ENCODE results near the gene CDKAL1.
A peak's percentile ranks its signal among the peaks of the same experiment; 100 is the strongest.
"Not testable (repeated sequence)": the region's sequence is repeated elsewhere in the genome, so short reads cannot be mapped to it uniquely, and the experiment has no call there.

Gene CDKAL1

DNA sequence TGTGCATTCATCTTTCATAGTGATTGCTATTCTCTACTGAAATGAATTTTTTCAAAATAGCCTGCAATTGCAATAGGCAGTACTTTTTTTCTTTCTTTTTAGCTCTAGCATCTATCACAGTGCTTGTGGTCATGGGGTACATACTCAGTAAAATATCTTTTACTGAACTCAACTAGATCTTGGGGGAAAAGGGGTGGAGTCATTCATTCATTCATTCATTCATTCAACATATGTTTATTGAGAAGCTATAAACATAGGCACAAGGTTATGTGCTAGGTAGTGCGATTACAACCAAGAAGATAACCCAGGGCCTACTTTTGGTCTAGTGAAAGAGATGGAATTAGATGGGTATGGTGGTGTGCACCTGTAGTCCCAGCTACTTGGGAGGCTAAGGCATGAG is 1.4 kb upstream of the CDKAL1 start:
- Histone ChIP-seq H3K9me3 (replicated peaks; ENCODE audit: low read length) (no peaks in the 10 kb centered on the region), H3K4me1 (ENCODE audit: control insufficient read depth, insufficient read depth, low read length) (peaks cover 21% of the 10 kb centered on the region), H3K4me2 (ENCODE audit: low read length) (no peak overlapping the region), H3K9ac (ENCODE audit: low read depth, low read length) (no peak overlapping the region), H3K27me3 (ENCODE audit: control insufficient read depth, insufficient read depth, low read length) (no peaks in the 10 kb centered on the region), H3K4me3 (ENCODE audit: low read length) (no peak overlapping the region), H3K36me3 (ENCODE audit: insufficient read depth, low read length) (no peaks in the 10 kb centered on the region)

DNA sequence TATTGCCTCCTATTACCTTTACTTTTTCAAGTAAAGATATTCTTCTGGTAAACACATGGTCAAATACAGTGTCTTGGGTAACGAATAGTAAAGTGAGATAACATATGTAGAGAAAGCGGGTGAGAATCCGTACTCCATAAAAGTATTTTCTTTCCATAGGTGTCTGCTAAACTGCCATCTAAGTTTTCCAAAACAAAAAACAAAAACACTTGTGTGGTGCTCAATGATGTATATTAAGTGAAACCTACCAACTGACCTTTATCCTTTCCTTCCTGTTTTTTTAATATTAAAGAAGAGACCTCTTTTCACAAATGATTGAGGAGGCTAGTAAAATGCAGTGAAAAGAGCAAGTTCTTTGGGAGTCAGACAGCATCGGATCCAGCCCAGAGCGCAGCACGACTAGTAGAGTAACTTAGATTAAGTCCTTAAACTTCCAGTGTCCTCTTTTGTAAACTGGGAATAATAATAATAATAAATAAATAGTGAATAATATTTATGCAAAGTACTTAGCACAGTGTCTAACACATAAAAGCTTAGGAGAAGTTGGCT is 437 bp upstream of the CDKAL1 start:
- Histone ChIP-seq H3K4me3 (ENCODE audit: low read length) (peak overlapping the region; percentile 85), H3K27me3 (ENCODE audit: control insufficient read depth, insufficient read depth, low read length) (no peaks in the 10 kb centered on the region), H3K9ac (ENCODE audit: low read depth, low read length) (peak overlapping the region; percentile 87), H3K36me3 (ENCODE audit: insufficient read depth, low read length) (no peaks in the 10 kb centered on the region), H3K4me1 (ENCODE audit: control insufficient read depth, insufficient read depth, low read length) (peaks cover 14% of the 10 kb centered on the region), H3K4me2 (ENCODE audit: low read length) (peak overlapping the region; percentile 88), H3K9me3 (replicated peaks; ENCODE audit: low read length) (no peaks in the 10 kb centered on the region)

DNA sequence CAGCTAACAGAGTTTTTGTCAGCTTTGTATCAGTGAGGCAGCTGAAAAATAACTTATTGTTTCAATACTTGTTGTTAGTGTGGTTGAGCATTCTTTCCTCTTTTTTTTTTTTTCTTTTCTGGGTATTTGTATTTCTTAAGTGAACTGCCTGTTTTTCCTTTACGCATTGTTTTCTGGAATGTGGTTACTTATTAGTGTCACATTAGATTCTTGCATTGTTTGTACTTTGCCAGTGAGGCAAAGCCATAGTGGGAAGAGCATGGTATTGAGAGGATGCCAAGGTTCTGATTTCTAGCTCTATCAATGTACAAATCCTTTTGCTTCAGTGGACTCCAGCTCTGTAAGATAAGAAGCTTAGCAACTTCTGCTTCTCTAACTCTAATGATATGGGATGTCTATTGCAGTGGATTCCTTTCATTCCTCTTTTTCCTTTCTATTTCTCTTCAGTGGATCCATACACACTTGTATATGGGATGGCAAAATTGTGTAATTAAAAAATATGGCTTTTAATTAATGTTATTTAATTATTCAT is 3.9 kb downstream of the CDKAL1 start:
- no peaks in the 10 kb centered on the region for H3K27me3 ChIP-seq (ENCODE audit: control insufficient read depth, insufficient read depth, low read length)
- H3K4me2 ChIP-seq (ENCODE audit: low read length), result no peak overlapping the region
- H3K4me1 ChIP-seq (ENCODE audit: control insufficient read depth, insufficient read depth, low read length), result peaks cover 26% of the 10 kb centered on the region
- no peaks in the 10 kb centered on the region for H3K9me3 ChIP-seq (replicated peaks; ENCODE audit: low read length)
- H3K4me3 ChIP-seq (ENCODE audit: low read length), result no peak overlapping the region
- H3K36me3 ChIP-seq (ENCODE audit: insufficient read depth, low read length), result no peaks in the 10 kb centered on the region
- no peak overlapping the region for H3K9ac ChIP-seq (ENCODE audit: low read depth, low read length)

DNA sequence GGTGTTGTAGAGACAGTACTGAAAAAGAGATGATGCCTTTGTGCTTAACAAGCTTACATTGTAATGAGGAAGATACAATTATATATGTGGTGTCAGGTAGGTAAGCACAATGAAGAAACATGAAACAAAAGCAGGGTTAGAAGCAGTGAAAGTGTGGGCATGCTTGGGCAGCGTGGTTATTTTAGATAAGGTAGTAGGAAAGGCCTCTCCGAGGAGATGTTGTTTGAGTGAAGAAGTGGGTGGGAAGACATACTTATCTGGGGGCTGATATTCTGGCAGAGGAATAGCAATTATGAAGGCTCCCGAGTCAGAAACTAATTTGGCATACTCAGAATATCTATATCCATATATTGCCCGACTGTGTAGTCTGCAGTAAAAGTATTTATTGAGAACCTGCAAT is 4.7 kb downstream of the CDKAL1 start:
- Histone ChIP-seq H3K4me1 (ENCODE audit: control insufficient read depth, insufficient read depth, low read length) (peaks cover 24% of the 10 kb centered on the region), H3K9ac (ENCODE audit: low read depth, low read length) (no peak overlapping the region)

DNA sequence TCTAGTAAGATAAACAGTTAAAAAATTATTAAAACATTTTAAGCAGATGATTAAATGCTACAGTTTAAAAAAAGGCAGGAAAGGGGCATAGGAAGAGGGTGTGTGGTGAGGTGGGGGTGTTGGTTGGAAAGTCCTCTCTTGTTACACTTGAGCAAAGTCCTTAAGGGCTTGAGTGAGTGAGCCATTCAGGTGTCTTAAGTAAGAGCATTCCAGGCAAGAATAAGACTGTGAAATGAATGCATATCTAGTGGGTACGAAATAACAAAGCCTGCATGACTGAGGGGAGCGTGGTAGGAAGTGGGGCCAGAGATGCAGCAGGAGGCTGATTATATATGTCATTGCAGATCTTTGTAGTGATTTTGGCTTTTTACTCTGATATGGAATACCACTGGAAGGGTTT is 5.1 kb downstream of the CDKAL1 start:
- Histone ChIP-seq H3K4me1 (ENCODE audit: control insufficient read depth, insufficient read depth, low read length) (peaks cover 23% of the 10 kb centered on the region), H3K9ac (ENCODE audit: low read depth, low read length) (no peak overlapping the region), H3K9me3 (replicated peaks; ENCODE audit: low read length) (no peaks in the 10 kb centered on the region), H3K4me2 (ENCODE audit: low read length) (no peak overlapping the region), H3K4me3 (ENCODE audit: low read length) (no peak overlapping the region), H3K27me3 (ENCODE audit: control insufficient read depth, insufficient read depth, low read length) (no peaks in the 10 kb centered on the region), H3K36me3 (ENCODE audit: insufficient read depth, low read length) (no peaks in the 10 kb centered on the region)

More for the DNA sequence above, 4.7 kb downstream of the CDKAL1 start:
- H3K27me3 ChIP-seq (ENCODE audit: control insufficient read depth, insufficient read depth, low read length), result no peaks in the 10 kb centered on the region
- no peak overlapping the region for H3K4me3 ChIP-seq (ENCODE audit: low read length)
- no peak overlapping the region for H3K4me2 ChIP-seq (ENCODE audit: low read length)
- no peaks in the 10 kb centered on the region for H3K36me3 ChIP-seq (ENCODE audit: insufficient read depth, low read length)
- no peaks in the 10 kb centered on the region for H3K9me3 ChIP-seq (replicated peaks; ENCODE audit: low read length)

DNA sequence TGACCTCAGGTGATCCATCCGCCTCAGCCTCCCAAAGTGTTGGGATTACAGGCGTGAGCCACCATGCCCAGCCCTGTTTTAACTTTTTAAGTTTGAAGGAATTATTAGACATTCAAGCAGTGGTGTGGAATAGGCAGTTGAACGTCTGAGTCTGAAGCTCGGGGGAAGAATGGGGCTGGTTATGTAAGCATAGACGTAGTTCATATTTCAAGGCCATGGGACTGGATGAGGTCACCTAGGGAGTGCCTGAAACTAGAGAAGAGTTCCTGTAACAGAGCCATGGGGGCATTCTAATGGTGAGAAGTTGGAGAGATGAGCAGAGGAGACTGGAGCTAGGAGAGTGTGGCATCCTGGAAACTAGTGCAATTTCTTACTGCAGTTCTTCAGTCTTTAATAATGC is 6.4 kb downstream of the CDKAL1 start:
- Histone ChIP-seq H3K4me2 (ENCODE audit: low read length) (no peak overlapping the region), H3K9me3 (replicated peaks; ENCODE audit: low read length) (no peaks in the 10 kb centered on the region), H3K4me3 (ENCODE audit: low read length) (no peak overlapping the region), H3K36me3 (ENCODE audit: insufficient read depth, low read length) (peaks cover under 1% of the 10 kb centered on the region), H3K9ac (ENCODE audit: low read depth, low read length) (no peak overlapping the region), H3K4me1 (ENCODE audit: control insufficient read depth, insufficient read depth, low read length) (peaks cover 16% of the 10 kb centered on the region), H3K27me3 (ENCODE audit: control insufficient read depth, insufficient read depth, low read length) (no peaks in the 10 kb centered on the region)

DNA sequence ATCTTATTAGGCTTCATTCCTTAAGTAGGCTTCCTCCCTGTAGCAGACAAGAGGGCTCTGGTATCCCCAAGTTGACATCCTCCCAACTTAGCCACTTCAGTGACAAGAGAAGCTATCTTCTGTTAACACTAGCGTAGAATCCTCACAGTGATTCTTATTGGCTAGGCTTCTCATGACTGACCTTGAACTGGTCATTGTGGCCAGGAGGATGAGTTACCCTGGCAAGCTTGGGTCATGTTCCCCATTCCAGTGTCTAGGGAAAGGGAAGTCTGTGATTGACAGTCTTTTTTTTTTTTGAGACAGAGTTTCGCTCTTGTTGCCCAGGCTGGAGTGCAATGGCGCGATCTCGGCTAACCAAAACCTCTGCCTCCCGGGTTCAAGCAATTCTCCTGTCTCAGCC is 7.1 kb downstream of the CDKAL1 start:
- no peak overlapping the region for H3K9ac ChIP-seq (ENCODE audit: low read depth, low read length)
- peaks cover 7% of the 10 kb centered on the region for H3K36me3 ChIP-seq (ENCODE audit: insufficient read depth, low read length)
- H3K9me3 ChIP-seq (replicated peaks; ENCODE audit: low read length), result no peaks in the 10 kb centered on the region
- H3K4me3 ChIP-seq (ENCODE audit: low read length), result no peak overlapping the region
- no peak overlapping the region for H3K4me2 ChIP-seq (ENCODE audit: low read length)
- H3K4me1 ChIP-seq (ENCODE audit: control insufficient read depth, insufficient read depth, low read length), result peaks cover 16% of the 10 kb centered on the region
- no peaks in the 10 kb centered on the region for H3K27me3 ChIP-seq (ENCODE audit: control insufficient read depth, insufficient read depth, low read length)

DNA sequence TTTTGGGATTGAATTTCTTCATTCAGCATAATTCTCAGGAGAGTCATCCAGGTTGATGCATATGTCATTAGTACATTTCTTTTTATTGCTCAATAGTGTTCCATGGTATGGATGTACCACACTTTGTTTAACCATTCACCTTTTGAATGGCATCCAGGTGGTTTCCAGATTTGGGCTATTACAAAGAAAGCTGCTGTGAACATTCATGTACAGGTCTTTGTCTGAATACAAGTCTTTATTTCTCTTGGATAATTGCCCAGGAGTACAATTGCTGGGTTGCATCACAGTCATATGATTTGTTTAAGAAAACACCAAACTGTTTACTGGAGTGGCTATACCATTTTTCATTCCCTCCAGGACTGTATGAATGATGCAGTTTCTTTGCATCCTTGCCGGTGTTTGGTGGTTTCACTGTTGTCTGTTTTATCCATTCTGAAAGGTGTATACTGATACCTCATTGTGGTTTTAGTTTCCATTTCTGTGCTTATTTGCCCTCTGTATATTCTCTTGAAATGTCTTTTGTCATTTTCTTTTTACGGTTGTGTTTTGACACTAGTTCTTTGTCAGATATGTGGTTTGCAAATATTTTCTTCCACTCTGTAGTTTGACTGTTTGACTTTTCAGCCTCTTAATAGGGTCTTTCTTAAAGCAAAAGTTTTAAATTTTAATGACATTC is 8.8 kb downstream of the CDKAL1 start:
- Histone ChIP-seq H3K4me2 (ENCODE audit: low read length) (peak overlapping the region; percentile 61), H3K9ac (ENCODE audit: low read depth, low read length) (no peak overlapping the region), H3K27me3 (ENCODE audit: control insufficient read depth, insufficient read depth, low read length) (no peaks in the 10 kb centered on the region), H3K4me3 (ENCODE audit: low read length) (no peak overlapping the region), H3K4me1 (ENCODE audit: control insufficient read depth, insufficient read depth, low read length) (peaks cover 16% of the 10 kb centered on the region), H3K36me3 (ENCODE audit: insufficient read depth, low read length) (peaks cover 13% of the 10 kb centered on the region), H3K9me3 (replicated peaks; ENCODE audit: low read length) (no peaks in the 10 kb centered on the region)

DNA sequence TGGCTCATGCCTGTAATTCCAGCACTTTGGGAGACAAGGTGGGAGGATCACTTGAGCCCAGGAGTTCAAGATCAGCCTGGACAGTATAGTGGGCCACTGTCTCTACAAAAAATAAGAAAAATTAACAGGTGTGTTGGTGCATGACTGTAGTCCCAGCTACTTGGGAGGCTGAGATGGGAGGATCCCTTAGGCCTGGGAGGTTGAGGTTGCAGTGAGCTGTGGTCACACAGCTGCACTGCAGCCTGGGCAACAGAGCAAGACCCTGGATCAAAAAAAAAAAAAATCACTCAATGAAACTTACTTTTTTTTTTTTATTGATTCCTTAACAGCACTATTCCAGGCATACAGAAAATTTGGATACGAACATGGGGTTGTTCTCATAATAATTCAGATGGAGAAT is 14.0 kb downstream of the CDKAL1 start:
- Histone ChIP-seq H3K36me3 (ENCODE audit: insufficient read depth, low read length) (peaks cover 22% of the 10 kb centered on the region), H3K9me3 (replicated peaks; ENCODE audit: low read length) (no peaks in the 10 kb centered on the region), H3K4me1 (ENCODE audit: control insufficient read depth, insufficient read depth, low read length) (peaks cover 2% of the 10 kb centered on the region), H3K27me3 (ENCODE audit: control insufficient read depth, insufficient read depth, low read length) (no peaks in the 10 kb centered on the region), H3K9ac (ENCODE audit: low read depth, low read length) (no peak overlapping the region), H3K4me2 (ENCODE audit: low read length) (no peak overlapping the region), H3K4me3 (ENCODE audit: low read length) (no peak overlapping the region)

DNA sequence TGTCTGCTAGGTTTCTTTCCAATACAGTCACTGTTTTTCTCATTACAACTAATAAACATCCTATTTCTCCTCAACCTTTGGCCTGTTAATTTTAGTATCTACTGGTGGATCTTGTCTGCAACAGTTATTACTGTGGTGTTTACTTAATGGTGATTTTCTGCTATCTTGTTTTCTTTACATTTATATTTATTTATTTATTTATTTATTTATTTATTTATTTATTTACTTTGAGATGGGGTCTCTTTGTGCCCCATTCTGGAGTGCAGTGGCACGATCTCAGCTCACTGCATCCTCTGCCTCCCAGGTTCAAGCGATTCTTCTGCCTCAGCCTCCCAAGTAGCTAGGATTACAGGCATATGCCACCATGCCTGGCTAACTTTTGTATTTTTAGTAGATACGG is 15.1 kb downstream of the CDKAL1 start:
- not testable (repeated sequence) for H3K4me3 ChIP-seq (ENCODE audit: low read length); H3K27me3 ChIP-seq (ENCODE audit: control insufficient read depth, insufficient read depth, low read length); H3K4me1 ChIP-seq (ENCODE audit: control insufficient read depth, insufficient read depth, low read length); H3K9ac ChIP-seq (ENCODE audit: low read depth, low read length); H3K9me3 ChIP-seq (replicated peaks; ENCODE audit: low read length); H3K4me2 ChIP-seq (ENCODE audit: low read length)
- H3K36me3 ChIP-seq (ENCODE audit: insufficient read depth, low read length), result peaks cover 22% of the 10 kb centered on the region

DNA sequence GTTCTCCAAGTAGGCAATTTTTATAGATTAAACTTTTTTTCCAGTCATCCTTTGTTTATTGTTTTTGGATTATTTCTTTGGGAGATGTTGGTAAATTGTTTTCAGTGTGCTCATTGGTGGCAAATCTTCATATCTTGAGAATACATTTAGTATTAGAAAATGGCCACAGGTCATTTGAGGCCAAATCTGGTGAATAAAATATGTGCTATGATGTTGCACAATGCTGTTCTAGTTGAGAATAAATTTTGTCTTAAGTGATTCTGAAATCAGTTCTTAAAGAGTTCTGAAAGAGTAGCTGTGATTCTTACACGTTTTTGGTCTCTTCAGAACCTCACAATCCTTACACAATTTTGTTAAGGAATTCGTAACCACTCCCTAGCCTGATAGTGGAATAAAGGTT is 20.1 kb downstream of the CDKAL1 start:
- peaks cover 5% of the 10 kb centered on the region for H3K4me1 ChIP-seq (ENCODE audit: control insufficient read depth, insufficient read depth, low read length)
- H3K9ac ChIP-seq (ENCODE audit: low read depth, low read length), result no peak overlapping the region
- H3K9me3 ChIP-seq (replicated peaks; ENCODE audit: low read length), result no peaks in the 10 kb centered on the region
- H3K27me3 ChIP-seq (ENCODE audit: control insufficient read depth, insufficient read depth, low read length), result no peaks in the 10 kb centered on the region
- H3K4me2 ChIP-seq (ENCODE audit: low read length), result no peak overlapping the region
- peaks cover 2% of the 10 kb centered on the region for H3K36me3 ChIP-seq (ENCODE audit: insufficient read depth, low read length)
- no peak overlapping the region for H3K4me3 ChIP-seq (ENCODE audit: low read length)

DNA sequence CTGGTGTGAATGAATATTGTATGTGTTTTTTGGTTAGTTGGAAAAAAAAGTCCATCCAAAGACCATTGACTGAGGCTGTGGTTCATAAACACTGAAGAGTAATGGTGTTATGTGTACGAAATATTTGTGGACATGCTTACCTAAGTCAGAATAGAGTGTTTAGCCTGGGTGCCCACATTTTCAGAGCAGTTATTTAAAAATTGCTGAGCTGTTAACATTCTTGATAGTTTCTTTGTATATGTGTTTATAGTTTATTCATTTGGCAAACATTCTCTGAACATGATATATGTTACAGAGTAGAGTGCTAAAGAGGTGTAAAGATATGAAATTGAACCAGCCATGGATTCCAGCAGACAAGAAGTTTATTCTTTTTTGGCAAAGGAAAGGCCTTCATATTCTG is 20.6 kb downstream of the CDKAL1 start:
- no peaks in the 10 kb centered on the region for H3K9me3 ChIP-seq (replicated peaks; ENCODE audit: low read length)
- peaks cover 5% of the 10 kb centered on the region for H3K4me1 ChIP-seq (ENCODE audit: control insufficient read depth, insufficient read depth, low read length)
- no peaks in the 10 kb centered on the region for H3K27me3 ChIP-seq (ENCODE audit: control insufficient read depth, insufficient read depth, low read length)
- H3K4me3 ChIP-seq (ENCODE audit: low read length), result no peak overlapping the region
- no peak overlapping the region for H3K9ac ChIP-seq (ENCODE audit: low read depth, low read length)
- no peak overlapping the region for H3K4me2 ChIP-seq (ENCODE audit: low read length)
- peaks cover 2% of the 10 kb centered on the region for H3K36me3 ChIP-seq (ENCODE audit: insufficient read depth, low read length)
